HK-2 (cell line): ENCODE data around the gene SSC4D.
"Not testable (repeated sequence)": the region's sequence is repeated elsewhere in the genome, so short reads cannot be mapped to it uniquely, and the experiment has no call there.

Experiments
- DNase-seq: peaks from one replicate; pipeline ENCODE4 v3.0.0-alpha.2; 2018; ENCODE audit not compliant: unreplicated experiment

Gene SSC4D

DNA sequence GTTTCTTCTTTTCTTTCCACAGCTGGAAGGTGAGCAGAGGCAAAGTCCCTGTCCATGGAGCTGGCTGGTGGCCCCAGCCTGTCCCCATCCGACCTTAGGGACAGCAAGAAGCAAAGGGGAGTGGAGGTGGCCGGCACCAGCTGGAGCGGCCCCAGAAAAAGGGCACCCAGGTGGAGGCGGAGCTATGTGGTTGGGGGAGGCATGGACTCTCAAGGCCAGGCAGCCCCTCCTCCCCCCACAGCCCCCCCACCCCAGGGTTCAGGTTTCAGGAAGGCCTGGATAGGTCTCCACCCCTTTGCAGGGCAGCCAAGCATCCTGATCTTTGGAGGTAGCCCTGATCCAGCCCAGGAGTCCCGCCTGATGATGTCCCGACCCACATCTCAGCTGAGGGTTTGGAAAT is at the start of gene SSC4D:
TSS of gene SSC4D (minus strand) at position 161 of the 400 bp plus-strand sequence. CDS start 5,258 bp downstream, outside the sequence.
- no peak for DNase-seq

DNA sequence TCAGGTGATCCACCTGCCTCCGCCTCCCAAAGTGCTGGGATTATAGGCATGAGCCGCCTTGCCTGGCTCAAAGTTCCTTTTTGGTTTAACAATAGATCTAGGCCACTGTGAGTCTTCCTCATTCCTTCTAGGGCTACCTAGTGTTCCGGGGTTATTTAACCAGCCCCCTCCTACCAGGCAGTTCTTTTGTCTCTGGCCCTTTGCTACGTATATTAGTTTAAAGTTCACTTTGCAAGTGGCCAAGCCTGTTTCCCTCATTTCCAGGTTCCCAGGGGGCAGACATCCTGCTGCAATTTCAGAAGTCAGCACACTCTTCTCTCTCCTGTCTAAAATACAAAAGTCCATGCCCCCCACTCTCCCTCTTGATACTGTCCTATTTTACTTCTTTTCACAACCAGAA is 49.0 kb upstream of the SSC4D start:
- DNase-seq, result not testable (repeated sequence)

DNA sequence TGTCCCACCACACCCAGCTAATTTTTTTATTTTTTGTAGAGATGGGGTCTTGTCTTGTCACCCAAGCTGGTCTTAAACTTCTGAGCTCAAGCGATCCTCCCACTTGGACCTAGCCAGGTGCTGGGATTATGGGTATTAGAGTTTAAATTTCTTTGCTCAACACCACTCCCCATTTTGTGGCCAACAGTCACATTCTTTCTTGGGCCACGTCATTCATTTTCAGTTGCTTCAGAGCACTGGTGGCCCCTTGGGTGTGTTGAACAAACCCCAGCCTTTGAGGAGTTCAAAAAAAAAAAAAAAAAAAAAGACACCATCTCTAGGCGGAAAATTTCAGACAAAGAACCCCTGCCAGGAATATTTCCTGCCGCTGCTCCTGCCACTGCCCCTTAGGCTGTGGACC is 47.5 kb upstream of the SSC4D start:
- not testable (repeated sequence) for DNase-seq

GRCh38 chr7:76445577-76446008 is 36.1 kb upstream of the SSC4D start:
- DNase-seq, result not testable (repeated sequence)

DNA sequence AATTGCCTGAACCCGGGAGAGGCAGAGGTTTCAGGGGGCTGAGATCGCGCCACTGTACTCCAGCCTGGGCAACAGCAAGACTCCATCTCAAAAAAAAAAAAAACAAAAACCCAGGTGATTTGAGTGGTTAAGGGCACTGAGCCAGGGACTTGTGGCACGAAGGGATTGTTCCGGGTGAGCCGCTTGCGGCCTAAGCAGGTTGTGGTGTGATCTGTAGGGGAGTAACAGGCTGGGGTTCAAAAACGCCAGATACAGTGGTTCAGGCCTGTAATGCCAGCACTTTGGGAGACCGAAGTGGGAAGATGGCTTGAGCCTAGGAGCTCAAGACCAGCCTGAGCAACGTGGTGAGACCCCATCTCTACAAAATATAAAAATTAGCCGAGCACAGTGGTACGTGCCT is 34.3 kb upstream of the SSC4D start:
- not testable (repeated sequence) for DNase-seq

- DNase-seq, result not testable (repeated sequence)
Observed at GRCh38 chr7:76442664-76443446, 33.4 kb upstream of the SSC4D start.

DNA sequence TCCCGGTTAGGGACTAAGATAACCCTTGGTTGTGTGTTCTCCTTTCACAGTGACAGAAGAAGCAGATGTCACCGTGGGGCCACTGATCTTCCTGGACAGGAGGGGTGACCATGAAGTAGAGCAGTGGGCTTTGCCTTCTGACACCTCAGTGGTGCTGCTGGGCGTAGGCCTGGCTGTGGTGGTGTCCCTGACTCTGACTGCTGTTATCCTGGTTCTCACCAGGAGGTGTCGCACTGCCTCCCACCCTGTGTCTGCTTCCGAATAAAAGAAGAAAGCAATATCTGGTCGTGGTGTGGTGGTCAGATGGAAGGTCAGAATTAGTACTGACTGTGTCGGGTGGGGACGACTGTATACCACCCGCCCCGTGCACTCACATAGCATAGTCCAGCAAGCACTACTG is 32.3 kb upstream of the SSC4D start:
- DNase-seq, result not testable (repeated sequence)

GRCh38 chr7:76440404-76440803 is 30.9 kb upstream of the SSC4D start:
- not testable (repeated sequence) for DNase-seq

DNA sequence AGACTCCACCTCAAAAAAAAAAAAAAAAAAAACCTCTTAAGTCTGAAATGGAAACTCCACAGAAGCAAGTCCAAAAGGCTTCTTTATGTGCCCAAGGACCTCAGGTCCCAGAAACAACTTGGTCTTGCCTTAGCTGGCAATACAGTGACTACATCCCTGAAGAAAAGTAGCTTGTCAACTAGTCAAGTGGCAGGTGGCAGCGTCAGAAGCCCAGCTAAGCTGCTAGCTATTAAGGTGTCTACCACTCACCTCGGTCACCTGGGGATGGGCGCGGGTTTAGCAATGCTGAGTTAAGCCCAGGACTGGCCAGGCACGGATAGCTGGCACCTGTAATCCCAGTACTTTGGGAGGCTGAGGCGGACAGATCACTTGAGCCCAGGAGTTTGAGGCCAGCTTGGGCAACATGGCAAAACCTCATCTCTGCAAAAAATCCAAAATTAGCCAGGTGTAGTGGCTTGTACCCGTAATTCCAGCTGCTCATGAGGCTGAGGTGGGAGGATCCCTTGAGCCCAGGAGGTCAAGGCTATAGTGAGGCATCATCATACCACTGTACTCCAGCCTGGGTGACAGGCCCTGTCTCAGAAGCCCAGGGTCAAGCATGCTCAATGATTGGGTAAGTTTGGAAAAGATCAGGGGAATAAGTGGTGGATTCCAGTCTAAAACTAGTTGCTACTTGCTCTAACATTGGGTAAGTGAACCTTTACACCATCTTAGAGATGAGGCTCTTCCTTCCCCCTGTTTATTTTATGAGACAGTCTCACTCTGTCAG is 29.8 kb upstream of the SSC4D start:
- not testable (repeated sequence) for DNase-seq

- peak; percentile 70 for DNase-seq
Observed at GRCh38 chr7:76437873-76438272, 28.4 kb upstream of the SSC4D start.

- no peak for DNase-seq
Observed at GRCh38 chr7:76430836-76431235, 21.3 kb upstream of the SSC4D start.

GRCh38 chr7:76430211-76430610 is 20.7 kb upstream of the SSC4D start:
- no peak for DNase-seq

- no peak for DNase-seq
Observed at GRCh38 chr7:76428868-76429805, 19.6 kb upstream of the SSC4D start.

- DNase-seq, result no peak
Observed at GRCh38 chr7:76428149-76428823, 18.8 kb upstream of the SSC4D start.

GRCh38 chr7:76427635-76428034 is 18.1 kb upstream of the SSC4D start:
- no peak for DNase-seq

GRCh38 chr7:76426246-76426645 is 16.7 kb upstream of the SSC4D start:
- no peak for DNase-seq

DNA sequence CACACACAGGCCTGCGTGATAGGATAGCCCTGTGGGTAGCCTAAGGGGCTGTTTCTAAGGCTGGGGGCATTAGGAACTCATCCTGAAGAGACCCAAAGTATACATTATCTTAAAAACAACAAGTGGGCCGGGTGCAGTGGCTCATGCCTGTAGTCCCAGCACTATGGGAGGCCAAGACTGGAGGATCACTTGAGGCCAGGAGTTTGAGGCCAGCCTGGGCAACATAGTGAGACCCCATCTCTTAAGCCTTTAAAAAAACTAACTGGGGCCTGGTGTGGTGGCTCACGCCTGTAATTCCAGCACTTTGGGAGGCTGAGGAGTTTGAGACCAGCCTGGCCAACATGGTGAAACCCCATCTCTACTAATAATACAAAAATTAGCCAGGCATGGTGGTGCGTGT is 16.1 kb upstream of the SSC4D start:
- DNase-seq, result not testable (repeated sequence)

DNA sequence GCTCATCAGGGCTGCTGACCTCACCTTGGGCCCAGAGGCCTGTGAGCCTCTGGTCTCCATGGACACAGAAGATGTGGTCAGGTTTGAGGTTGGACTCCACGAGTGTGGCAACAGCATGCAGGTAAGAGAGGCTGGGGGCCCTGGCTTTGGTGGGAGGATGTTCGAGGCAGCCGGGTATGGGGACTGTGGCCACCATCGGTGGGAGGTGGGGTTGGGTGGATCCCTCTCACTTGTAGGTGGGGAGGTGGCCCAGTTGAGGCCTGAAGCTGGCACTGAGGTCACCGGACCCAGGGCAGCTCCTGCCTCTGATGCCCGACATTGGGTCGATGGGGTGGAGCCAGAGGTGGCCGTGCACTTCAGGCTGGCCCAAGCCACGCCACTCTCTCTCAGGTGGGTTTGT is 15.7 kb upstream of the SSC4D start:
- no peak for DNase-seq

DNA sequence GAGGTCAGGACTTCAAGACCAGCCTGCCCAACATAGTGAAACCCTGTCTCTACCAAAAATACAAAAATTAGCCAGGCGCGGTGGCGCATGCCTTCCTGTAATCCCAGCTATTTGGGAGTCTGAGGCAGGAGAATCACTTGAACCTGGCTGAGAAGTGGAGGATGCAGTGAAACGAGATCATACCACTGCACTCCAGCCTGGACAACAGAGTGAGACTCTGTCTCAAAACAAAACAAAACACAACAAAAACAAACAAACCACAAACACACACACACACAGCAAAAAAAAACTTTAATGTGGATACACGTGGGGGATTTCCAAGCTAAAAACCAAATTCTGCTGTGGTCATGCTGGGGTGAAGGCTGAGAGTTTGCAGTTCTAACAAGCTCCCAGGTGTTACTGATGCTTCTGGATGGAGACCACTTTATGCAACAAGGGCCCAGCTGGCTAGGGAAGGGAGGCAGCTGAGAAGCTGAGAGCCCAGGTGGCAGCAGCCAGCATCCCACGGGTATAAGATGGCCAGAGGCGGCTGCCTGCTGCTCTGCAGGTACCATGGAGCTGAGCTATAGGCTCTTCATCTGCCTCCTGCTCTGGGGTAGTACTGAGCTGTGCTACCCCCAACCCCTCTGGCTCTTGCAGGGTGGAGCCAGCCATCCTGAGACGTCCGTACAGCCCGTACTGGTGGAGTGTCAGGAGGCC is 15.1 kb upstream of the SSC4D start, which contains the start of gene ZP3:
TSS of gene ZP3 (plus strand) at position 538 of the 699 bp plus-strand sequence. CDS start at position 553, 15 bp downstream.
- no peak for DNase-seq

- DNase-seq, result peak; percentile 56
Observed at GRCh38 chr7:76423666-76424412, 14.3 kb upstream of the SSC4D start.
